ENCODE data around the gene POLA1. TPM values are rescaled to one million over a fixed set of nuclear protein-coding genes. Genes with fewer than 3 reads are reported as not detected.
A peak's percentile ranks its signal among the peaks of the same experiment; 100 is the strongest.

The POLA1 gene
- total RNA-seq, 1 donor from 2014 or later = 7.4 TPM

- DNase-seq (ENCODE audit: low read depth) = no peak
- Histone ChIP-seq H3K4me3 (ENCODE audit: low read depth, low read length) (no peak overlapping the region), H3K27me3 (ENCODE audit: control insufficient read depth, insufficient read depth, low read length) (no peaks in the 10 kb centered on the region), H3K36me3 (ENCODE audit: control insufficient read depth, insufficient read depth, low read length) (no peaks in the 10 kb centered on the region)
- no peak for FAIRE-seq
- TF ChIP-seq CTCF (IDR thresholded peaks at IDR 0.05; ENCODE audit: insufficient read depth, low read length, severe bottlenecking) = no peak
Observed at GRCh38 chrX:24870143-24870542, 176.4 kb downstream of the POLA1 start.

- DNase-seq (ENCODE audit: low read depth) (peak; percentile 9), FAIRE-seq (no peak)
- no peaks in the 10 kb centered on the region for H3K36me3 ChIP-seq (ENCODE audit: control insufficient read depth, insufficient read depth, low read length)
- no peak overlapping the region for H3K4me3 ChIP-seq (ENCODE audit: low read depth, low read length)
- no peak for TF ChIP-seq CTCF (IDR thresholded peaks at IDR 0.05; ENCODE audit: insufficient read depth, low read length, severe bottlenecking)
- H3K27me3 ChIP-seq (ENCODE audit: control insufficient read depth, insufficient read depth, low read length) = no peaks in the 10 kb centered on the region
Observed at GRCh38 chrX:24874604-24875247, 181.0 kb downstream of the POLA1 start.

GRCh38 chrX:24876530-24877287 lies 183.0 kb downstream of the POLA1 start:
- no peak for FAIRE-seq
- H3K4me3 ChIP-seq (ENCODE audit: low read depth, low read length) = no peak overlapping the region
- no peaks in the 10 kb centered on the region for H3K36me3 ChIP-seq (ENCODE audit: control insufficient read depth, insufficient read depth, low read length)
- DNase-seq (ENCODE audit: low read depth) = no peak
- TF ChIP-seq CTCF (IDR thresholded peaks at IDR 0.05; ENCODE audit: insufficient read depth, low read length, severe bottlenecking) = no peak
- H3K27me3 ChIP-seq (ENCODE audit: control insufficient read depth, insufficient read depth, low read length) = no peaks in the 10 kb centered on the region

- FAIRE-seq (no peak), DNase-seq (ENCODE audit: low read depth) (no peak)
- Histone ChIP-seq H3K27me3 (ENCODE audit: control insufficient read depth, insufficient read depth, low read length) (no peaks in the 10 kb centered on the region), H3K36me3 (ENCODE audit: control insufficient read depth, insufficient read depth, low read length) (no peaks in the 10 kb centered on the region), H3K4me3 (ENCODE audit: low read depth, low read length) (no peak overlapping the region)
- no peak for TF ChIP-seq CTCF (IDR thresholded peaks at IDR 0.05; ENCODE audit: insufficient read depth, low read length, severe bottlenecking)
Observed at GRCh38 chrX:24877288-24877664, 183.6 kb downstream of the POLA1 start.

GRCh38 chrX:24877854-24878650 lies 184.3 kb downstream of the POLA1 start:
- no peak for TF ChIP-seq CTCF (IDR thresholded peaks at IDR 0.05; ENCODE audit: insufficient read depth, low read length, severe bottlenecking)
- H3K27me3 ChIP-seq (ENCODE audit: control insufficient read depth, insufficient read depth, low read length) = no peaks in the 10 kb centered on the region
- H3K36me3 ChIP-seq (ENCODE audit: control insufficient read depth, insufficient read depth, low read length) = no peaks in the 10 kb centered on the region
- DNase-seq (ENCODE audit: low read depth) = peak; percentile 43
- H3K4me3 ChIP-seq (ENCODE audit: low read depth, low read length) = no peak overlapping the region
- no peak for FAIRE-seq
